HepG2 (cell line): Measurements from ENCODE around the gene SPAG8. TPM values are rescaled to one million over a fixed set of nuclear protein-coding genes. Genes with fewer than 3 reads are reported as not detected.

Experiments used
- ATAC-seq: fragments of 200-7000 bp; cut with Tn5 transposase; 3 replicates; pipeline ENCODE4 v1.9.1; 2020; ENCODE audit warnings: mild to moderate bottlenecking, moderate library complexity
- BruUV-seq: library from RNA; stranded (reverse); fragments of 400-500 nt; replicated peaks from 2 replicates; lab custom pipeline; 2021; lab: Mats Ljungman, UMichigan
- CTCF ChIA-PET: fragments of 300-600 bp; formaldehyde crosslinking; extraction: SDS; loops from one replicate; lab custom pipeline; 2021; ENCODE audit warnings: low total read pairs, inconsistent platforms, low intra/inter-chr PET ratio; lab: Yijun Ruan, JAX
- POLR2A ChIA-PET: fragments of 350-600 bp; sonication (Branson Sonifier 250); formaldehyde crosslinking; loops from one replicate; lab custom pipeline; 2020; ENCODE audit warnings: antibody characterized with exemption, inconsistent platforms; lab: Yijun Ruan, JAX
- DNase-seq: peaks from one replicate; pipeline ENCODE4 v3.0.0-alpha.2; 2015; ENCODE audit warnings: low spot score
- FAIRE-seq: peaks from 3 replicates; lab custom pipeline; 2011; peaks lifted over from hg19 to GRCh38; lab: Jason Lieb, UNC
- H2AFZ ChIP-seq: one replicate; pipeline ENCODE4 v1.6.1; 2011; ENCODE audit warnings: low read length, inconsistent platforms
- H3K27ac ChIP-seq: fragments of 300-600 bp; 3 replicates; pipeline ENCODE4 v1.8.0; 2011; ENCODE audit warnings: mixed run types, mild to moderate bottlenecking, mixed read lengths, low read length, inconsistent platforms; ENCODE audit not compliant: insufficient read depth; ENCODE audit errors: extremely low read length
- H3K27me3 ChIP-seq, 2 experiments: fragments of 200-600 bp in 1 of 2; 2 replicates in 1 of 2; 3 replicates in 1 of 2; pipeline versions ENCODE4 v1.6.0 to v1.8.0; 2011; ENCODE audit warnings: low read length in 2 of 2, mild to moderate bottlenecking in 2 of 2, moderate library complexity in 2 of 2, inconsistent platforms in 1 of 2; ENCODE audit not compliant: insufficient read depth in 2 of 2, control insufficient read depth in 1 of 2
- H3K36me3 ChIP-seq, 2 experiments: fragments of 200-600 bp in 1 of 2; replicated peaks in 1 of 2; 2 replicates in 1 of 2; 3 replicates in 1 of 2; pipeline versions ENCODE4 v1.5.1 to v1.8.0; 2011; ENCODE audit warnings: low read length in 2 of 2, inconsistent platforms in 1 of 2; ENCODE audit not compliant: insufficient read depth in 2 of 2, control insufficient read depth in 1 of 2
- H3K4me1 ChIP-seq: 2 replicates; pipeline ENCODE4 v1.5.1; 2012; ENCODE audit warnings: low read length, inconsistent platforms; ENCODE audit not compliant: insufficient read depth
- H3K4me2 ChIP-seq: 2 replicates; pipeline ENCODE4 v1.6.0; 2011; ENCODE audit warnings: low read depth, low read length, inconsistent platforms
- H3K4me3 ChIP-seq, 3 experiments: fragments of 200-600 bp in 1 of 3; sonication (generic), shearing (Covaris generic) in 1 of 3; replicated peaks in 1 of 3; 2 replicates each; pipeline ENCODE4 v1.5.1; 2011 to 2016; ENCODE audit warnings: low read length in 3 of 3, inconsistent platforms in 2 of 3, low read depth in 2 of 3, mild to moderate bottlenecking in 2 of 3, control low read depth in 1 of 3, mixed read lengths in 1 of 3; ENCODE audit not compliant: insufficient read depth in 1 of 3
- H3K79me2 ChIP-seq: one replicate; pipeline ENCODE4 v1.6.1; 2011; ENCODE audit warnings: low read length, inconsistent platforms; ENCODE audit not compliant: insufficient read depth
- H3K9ac ChIP-seq: 2 replicates; pipeline ENCODE4 v1.6.0; 2011; ENCODE audit warnings: mild to moderate bottlenecking, low read depth, low read length, inconsistent platforms; ENCODE audit not compliant: insufficient read depth
- H3K9me3 ChIP-seq: 2 replicates; pipeline ENCODE4 v1.5.1; 2012; ENCODE audit warnings: mild to moderate bottlenecking, low read length
- H4K20me1 ChIP-seq: 2 replicates; pipeline ENCODE4 v1.6.0; 2011; ENCODE audit warnings: inconsistent platforms, mild to moderate bottlenecking, low read length, moderate library complexity; ENCODE audit not compliant: insufficient read depth
- BORCS8-MEF2B ChIP-seq: sonication (generic); formaldehyde crosslinking; IDR thresholded peaks from 2 replicates; pipeline ENCODE4 v1.8.0; 2022; ENCODE audit warnings: mild to moderate bottlenecking, missing genetic modification reagents
- HMG20A ChIP-seq: IDR thresholded peaks from 2 replicates; pipeline ENCODE4 v1.6.1; 2016; ENCODE audit warnings: borderline replicate concordance
- NR3C1 ChIP-seq: sonication (generic); formaldehyde crosslinking; IDR thresholded peaks from 2 replicates; pipeline ENCODE4 v1.4.0; 2020; ENCODE audit warnings: missing genetic modification reagents
- ZNF224 ChIP-seq: sonication (generic); formaldehyde crosslinking; IDR thresholded peaks from 2 replicates; pipeline ENCODE4 v1.5.0; 2020; ENCODE audit warnings: mild to moderate bottlenecking, missing genetic modification reagents
- WGBS: methylation state at CpG from one replicate; pipeline ENCODE4 v1.1.6; 2017; ENCODE audit warnings: low lambda C conversion rate; 5-methylcytosine and 5-hydroxymethylcytosine counted together
- in situ Hi-C: cut with HindIII; loops from 2 replicates; pipeline ENCODE4 v1.10.0; 2017; ENCODE audit warnings: low pct_unique_long_range_greater_than_20kb; ENCODE audit not compliant: extremely low pct_ligation_motif_present
- intact Hi-C: fragments of 100-400 bp; cut with micrococcal nuclease; formaldehyde crosslinking; loops from one replicate; pipeline ENCODE4 v1.10.0; 2022; ENCODE audit not compliant: unreplicated experiment
- polyA plus RNA-seq, 8 experiments: library from polyadenylated mRNA; depleted of rRNA in 3 of 8; stranded (reverse) in 7 of 8; unstranded in 1 of 8; fragments of >200 nt; fragmentation: Illumina TruSeq in 4 of 8; extraction: Trizol in 4 of 8; gene quantifications; 2 replicates each; pipeline versions ENCODE4 v1.2.1 to v1.2.3, GENCODE V29; 2011 to 2016; ENCODE audit warnings: low read depth in 4 of 8, missing spikeins in 1 of 8, mixed read lengths in 1 of 8; ENCODE audit not compliant: insufficient read depth in 1 of 8
- total RNA-seq, 5 experiments: library from RNA; depleted of rRNA; stranded (reverse); fragments of >200 nt; fragmentation: Illumina TruSeq; extraction: Trizol; gene quantifications; 2 replicates each; pipeline ENCODE4 v1.2.3, GENCODE V29; 2016; ENCODE audit warnings: low read depth in 1 of 5
- TF ChIP-seq, protein P1 (sequence below): sonication (generic); formaldehyde crosslinking; IDR thresholded peaks from 2 replicates; pipeline ENCODE4 v1.5.1; 2020; ENCODE audit warnings: mild to moderate bottlenecking, missing genetic modification reagents, moderate library complexity
- TF ChIP-seq, protein P2 (sequence below): sonication (generic); formaldehyde crosslinking; IDR thresholded peaks from 2 replicates; pipeline ENCODE4 v1.4.0; 2020; ENCODE audit warnings: missing genetic modification reagents, mild to moderate bottlenecking, borderline replicate concordance

The SPAG8 gene
- total and polyA plus RNA-seq, 2 of the 13 experiments (the other 11 are each of a cell fraction or from before 2014, with no cell fraction given): 0.18 to 0.27 TPM

DNA sequence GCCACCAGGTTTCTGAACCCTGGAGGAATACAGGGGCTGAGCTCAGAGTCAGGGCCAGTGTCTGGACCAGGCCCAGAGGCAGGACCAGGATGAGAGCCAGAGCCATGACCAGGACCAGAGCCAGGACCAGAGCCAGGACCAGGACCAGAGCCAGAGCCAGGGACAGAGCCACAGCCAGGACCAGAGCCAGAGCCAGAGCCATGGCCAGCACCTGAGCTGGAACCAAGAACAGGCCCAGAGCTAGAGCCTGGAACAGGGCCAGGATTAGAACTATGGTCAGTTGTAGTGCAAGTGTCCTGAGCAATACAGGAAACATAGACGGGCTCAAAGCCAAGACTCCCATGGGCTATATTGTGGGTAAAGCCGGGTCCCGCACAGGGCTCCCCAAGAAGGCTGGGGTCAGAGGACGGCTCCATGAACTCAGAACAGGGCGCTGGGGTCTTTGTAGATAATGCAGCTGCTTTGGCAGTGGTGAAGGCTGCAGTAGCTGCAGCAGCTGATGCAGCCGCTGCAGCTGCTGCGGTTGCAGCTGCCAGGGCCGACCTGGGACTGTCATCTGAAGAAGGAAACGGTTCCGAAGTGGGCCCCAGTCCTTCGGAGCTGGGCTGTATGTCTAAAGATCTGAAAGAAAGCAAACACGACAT lies 559 bp downstream of the SPAG8 start:
- in situ Hi-C loops (no loop called here), intact Hi-C loops (no loop called here)
- H3K4me2 ChIP-seq: peak overlapping the region; percentile 87
- ATAC-seq (no peak), FAIRE-seq (no peak), DNase-seq (no peak)
- no peaks in the 10 kb centered on the region for H3K9me3 ChIP-seq
- H3K79me2 ChIP-seq: peaks cover 5% of the 10 kb centered on the region
- peak overlapping the region; percentile 66; the same call in 1 of the 2 replicates for H3K9ac ChIP-seq
- H2AFZ ChIP-seq: no peak overlapping the region
- peak overlapping the region; percentile 48 to 68 (median 56) for H3K4me3 ChIP-seq
- no peaks in the 10 kb centered on the region for H4K20me1 ChIP-seq
- H3K27me3 ChIP-seq: no peaks in the 10 kb centered on the region
- H3K4me1 ChIP-seq: peaks cover 36% of the 10 kb centered on the region
- peak overlapping the region; percentile 62 for H3K27ac ChIP-seq
- TF ChIP-seq HMG20A: no peak
- TF ChIP-seq, protein P1, sequence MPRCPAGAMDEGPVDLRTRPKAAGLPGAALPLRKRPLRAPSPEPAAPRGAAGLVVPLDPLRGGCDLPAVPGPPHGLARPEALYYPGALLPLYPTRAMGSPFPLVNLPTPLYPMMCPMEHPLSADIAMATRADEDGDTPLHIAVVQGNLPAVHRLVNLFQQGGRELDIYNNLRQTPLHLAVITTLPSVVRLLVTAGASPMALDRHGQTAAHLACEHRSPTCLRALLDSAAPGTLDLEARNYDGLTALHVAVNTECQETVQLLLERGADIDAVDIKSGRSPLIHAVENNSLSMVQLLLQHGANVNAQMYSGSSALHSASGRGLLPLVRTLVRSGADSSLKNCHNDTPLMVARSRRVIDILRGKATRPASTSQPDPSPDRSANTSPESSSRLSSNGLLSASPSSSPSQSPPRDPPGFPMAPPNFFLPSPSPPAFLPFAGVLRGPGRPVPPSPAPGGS (CRISPR knock-in tag): 0 out of 2 replicates have a peak, but pooled peaks have one; percentile 35
- no peak for TF ChIP-seq NR3C1
- TF ChIP-seq BORCS8-MEF2B (CRISPR knock-in tag): no peak
- TF ChIP-seq ZNF224 (CRISPR knock-in tag): 0 out of 2 replicates have a peak, but pooled peaks have one; percentile 59
- TF ChIP-seq, protein P2, sequence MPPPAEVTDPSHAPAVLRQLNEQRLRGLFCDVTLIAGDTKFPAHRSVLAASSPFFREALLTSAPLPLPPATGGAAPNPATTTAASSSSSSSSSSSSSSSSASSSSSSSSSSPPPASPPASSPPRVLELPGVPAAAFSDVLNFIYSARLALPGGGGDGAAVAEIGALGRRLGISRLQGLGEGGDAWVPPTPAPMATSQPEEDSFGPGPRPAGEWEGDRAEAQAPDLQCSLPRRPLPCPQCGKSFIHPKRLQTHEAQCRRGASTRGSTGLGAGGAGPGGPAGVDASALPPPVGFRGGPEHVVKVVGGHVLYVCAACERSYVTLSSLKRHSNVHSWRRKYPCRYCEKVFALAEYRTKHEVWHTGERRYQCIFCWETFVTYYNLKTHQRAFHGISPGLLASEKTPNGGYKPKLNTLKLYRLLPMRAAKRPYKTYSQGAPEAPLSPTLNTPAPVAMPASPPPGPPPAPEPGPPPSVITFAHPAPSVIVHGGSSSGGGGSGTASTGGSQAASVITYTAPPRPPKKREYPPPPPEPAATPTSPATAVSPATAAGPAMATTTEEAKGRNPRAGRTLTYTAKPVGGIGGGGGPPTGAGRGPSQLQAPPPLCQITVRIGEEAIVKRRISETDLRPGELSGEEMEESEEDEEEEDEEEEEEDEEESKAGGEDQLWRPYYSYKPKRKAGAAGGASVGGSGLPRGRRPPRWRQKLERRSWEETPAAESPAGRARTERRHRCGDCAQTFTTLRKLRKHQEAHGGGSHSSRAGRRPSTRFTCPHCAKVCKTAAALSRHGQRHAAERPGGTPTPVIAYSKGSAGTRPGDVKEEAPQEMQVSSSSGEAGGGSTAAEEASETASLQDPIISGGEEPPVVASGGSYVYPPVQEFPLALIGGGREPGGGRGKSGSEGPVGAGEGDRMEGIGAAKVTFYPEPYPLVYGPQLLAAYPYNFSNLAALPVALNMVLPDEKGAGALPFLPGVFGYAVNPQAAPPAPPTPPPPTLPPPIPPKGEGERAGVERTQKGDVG (CRISPR knock-in tag): 0 out of 2 replicates have a peak, but pooled peaks have one; percentile 14
- TF ChIP-seq, all 625 proteins: peak for 3
- WGBS: 17% methylated on average over 6 of the region's 12 CpGs
- no TSS peak for BruUV-seq
- H3K36me3 ChIP-seq: peaks cover 4% of the 10 kb centered on the region in 2 experiments; a peak in 2 of 5 replicates
- ChIA-PET POLR2A (interaction anchor here (0.6 to 1.3 kb wide), 6 partner anchors 11 to 121 kb away, joined by 3 to 5 read pairs (median 3); partner anchors contain the start of genes CREB3 and TLN1), CTCF (no interaction called here)
